HG02642 (cell line): ENCODE measurements around the gene RNF152.

Source experiments
- ATAC-seq: cut with Tn5 transposase; IDR thresholded peaks from one replicate; pipeline ENCODE4 v1.9.1; 2021; ENCODE audit warnings: mild to moderate bottlenecking; ENCODE audit not compliant: unreplicated experiment, poor library complexity

The RNF152 gene

GRCh38 chr18:61855449-61856378 lies 37.1 kb downstream of the RNF152 start:
- ATAC-seq: no peak

DNA sequence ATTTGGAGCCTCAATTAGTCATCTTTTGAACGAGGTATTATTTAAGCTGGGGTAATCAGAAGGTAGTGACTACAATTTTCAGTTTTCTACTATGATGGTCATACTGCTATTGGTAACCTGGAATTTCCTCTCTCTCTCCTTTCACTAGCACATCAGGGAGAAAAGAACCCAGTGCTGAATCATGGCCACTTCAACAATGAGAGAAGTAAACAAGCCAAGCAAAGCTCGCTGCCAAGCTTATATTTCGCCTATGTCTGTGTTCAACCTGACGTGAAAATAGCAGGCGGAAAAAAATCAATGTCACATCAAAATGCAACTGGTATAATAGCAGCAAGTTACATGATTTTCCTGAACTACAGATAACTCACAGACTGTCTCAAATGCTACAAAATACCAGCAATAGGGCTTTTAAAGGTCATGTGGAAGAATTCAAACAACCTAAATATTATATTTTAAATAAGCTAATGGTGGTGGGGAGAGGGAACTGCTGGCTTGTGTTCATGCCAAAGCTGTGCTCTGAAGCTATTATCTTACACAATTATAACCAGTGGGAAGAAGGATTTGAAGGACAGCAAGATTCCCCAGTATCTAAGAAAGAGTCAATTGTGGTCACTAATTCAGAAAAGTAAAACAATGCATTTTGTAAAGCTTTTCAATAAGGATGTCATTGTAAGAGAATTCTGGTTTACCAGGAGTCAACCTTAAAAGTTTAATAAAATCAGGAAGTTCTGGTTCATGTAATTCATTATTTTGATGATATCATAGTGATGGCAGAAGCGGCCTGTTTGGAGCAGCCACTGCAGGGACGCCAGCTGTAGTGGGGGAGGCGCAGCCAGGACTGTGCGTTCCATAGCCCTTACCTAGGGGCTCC lies 38.0 kb downstream of the RNF152 start:
- ATAC-seq: no peak

- no peak for ATAC-seq
These were observed 39.0 kb downstream of the RNF152 start for GRCh38 chr18:61853855-61854254.

GRCh38 chr18:61852496-61852895 lies 40.3 kb downstream of the RNF152 start:
- no peak for ATAC-seq

DNA sequence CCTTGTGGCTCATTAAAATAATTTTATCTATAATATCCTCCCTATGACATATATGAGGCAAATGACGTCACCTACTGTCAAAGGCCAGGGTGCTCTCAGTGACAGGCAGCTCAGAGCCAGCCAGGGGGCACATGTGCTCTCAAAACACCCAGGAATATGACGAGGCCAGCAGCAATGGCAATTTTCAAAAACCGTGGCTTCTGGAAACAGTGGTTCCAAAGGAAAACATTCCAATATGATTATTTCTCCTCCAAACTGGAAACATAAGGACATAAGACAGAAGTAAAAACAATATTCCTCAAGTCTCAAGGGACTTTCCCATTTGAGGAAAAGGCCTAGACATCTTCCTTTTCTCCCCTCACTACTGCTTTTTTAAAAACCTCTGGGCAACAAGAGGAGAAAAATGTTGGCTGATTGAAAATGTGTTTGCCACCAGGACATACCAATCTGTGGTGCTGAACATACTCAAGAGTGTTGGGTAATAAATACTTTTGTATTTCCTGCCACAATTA lies 40.8 kb downstream of the RNF152 start:
- no peak for ATAC-seq

GRCh38 chr18:61851279-61851678 lies 41.5 kb downstream of the RNF152 start:
- ATAC-seq: no peak

DNA sequence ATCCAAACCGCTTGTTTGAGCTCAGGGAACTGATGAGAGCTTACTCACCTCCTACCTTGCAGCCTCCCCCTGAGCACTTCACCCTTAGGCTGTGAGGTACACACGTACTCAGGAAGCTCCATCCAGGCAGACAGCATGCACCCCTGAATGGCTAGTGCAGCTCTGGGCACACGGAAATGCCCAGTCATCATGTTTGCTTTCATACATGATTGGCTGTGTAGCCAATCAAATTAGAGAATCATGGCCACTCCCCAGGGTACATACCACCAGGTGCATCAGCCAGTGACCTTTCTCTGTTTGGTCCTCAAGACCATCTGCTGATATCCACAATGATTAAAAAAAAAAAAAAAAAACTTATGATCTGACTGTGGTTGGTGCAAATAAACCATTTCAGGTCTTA lies 42.1 kb downstream of the RNF152 start:
- ATAC-seq: no peak

- no peak for ATAC-seq
These were observed 45.5 kb downstream of the RNF152 start for GRCh38 chr18:61847164-61847791.

DNA sequence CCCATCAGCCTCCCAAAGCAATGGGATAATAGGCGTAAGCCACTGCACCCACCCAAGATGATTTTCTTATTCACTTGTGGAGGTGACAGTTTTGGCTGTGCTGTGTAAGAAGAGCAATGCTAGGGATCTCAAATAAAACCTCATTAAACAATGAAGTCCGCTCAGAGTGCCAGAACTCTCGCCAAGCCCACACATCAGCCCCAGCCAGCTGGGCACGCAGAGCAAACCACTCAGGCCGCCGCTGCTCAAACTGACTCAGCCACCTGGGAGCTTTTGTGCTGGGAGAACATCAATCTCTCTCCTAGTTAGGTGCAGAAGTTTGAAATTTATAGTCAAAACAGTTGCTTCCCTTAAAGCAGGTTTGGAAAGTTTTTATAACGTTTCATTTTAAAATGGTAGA lies 47.6 kb downstream of the RNF152 start:
- no peak for ATAC-seq

DNA sequence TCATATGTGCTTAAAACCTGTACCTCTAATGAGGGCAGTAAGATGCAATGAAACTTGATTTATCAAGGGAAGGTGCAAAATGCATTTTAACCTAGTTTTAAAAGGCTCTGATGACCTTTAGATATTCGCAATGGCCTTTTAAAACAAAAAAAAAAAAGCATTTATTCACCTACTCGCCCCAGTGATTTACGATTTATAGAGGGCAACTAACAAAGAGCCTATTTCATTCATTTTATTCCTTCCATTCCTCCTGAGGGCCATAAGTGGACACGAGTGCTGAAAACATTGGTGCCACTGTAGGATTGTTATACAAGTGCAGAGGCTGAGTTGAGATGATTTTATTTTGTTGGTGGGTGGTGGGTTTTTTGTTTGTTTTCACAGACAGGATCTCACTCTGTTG lies 48.1 kb downstream of the RNF152 start:
- ATAC-seq: no peak

DNA sequence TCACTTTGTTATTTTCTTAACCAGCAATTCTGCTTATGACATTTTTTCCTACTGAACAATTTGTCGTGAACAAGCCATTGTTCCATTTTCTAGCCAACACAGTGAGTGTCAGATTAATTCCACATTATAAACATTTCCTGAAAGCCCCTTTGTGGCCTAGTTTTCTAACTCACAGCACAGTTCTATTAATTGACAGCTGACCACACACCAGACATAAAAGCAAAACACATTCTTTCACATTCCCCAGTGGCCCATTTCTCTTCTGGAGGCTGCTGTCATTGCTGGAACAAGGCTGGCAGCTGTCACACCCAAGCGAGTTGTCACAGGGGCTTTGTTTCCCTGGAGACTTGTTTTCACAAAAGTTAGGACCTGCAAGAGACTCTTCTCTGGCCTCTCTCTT lies 50.7 kb downstream of the RNF152 start:
- no peak for ATAC-seq

DNA sequence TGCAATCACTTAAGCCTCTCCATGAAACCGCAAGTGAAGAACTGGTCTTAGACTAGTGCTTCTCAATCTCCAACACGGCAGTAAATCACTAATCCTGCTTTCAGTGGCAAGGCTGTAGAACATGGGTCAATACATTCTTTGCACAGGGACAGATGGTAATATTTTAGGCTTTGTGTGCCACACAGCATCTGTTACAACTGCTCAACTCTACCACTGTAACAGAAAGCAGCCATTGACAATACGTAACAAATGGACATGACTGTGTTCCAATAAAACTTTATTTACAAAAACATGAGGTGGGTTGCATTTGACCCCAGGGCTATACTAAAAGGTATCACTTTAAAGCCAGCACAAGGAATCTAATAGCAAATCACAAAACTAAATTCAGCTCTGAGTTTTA lies 51.1 kb downstream of the RNF152 start:
- ATAC-seq: no peak

DNA sequence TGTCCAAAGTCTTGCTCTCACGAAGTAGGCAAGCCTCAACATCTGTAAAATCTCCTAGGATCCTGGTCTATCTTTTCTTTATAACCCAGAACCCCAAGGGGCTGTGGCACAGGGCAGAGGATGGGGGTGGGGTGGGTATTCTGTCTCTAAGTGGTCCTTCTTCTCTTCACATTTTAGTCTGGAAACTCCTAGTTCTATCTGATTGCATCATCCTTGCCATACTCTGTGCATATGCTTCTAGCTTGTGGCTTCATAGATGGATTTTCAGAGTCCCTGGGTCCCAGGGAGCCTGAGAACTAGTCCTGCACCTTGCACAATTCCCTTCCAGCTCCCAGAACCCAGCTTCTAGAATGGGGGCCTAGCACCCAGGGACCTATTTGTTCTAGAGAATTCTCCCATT lies 52.5 kb downstream of the RNF152 start:
- ATAC-seq: no peak

- no peak for ATAC-seq
These were observed 54.3 kb downstream of the RNF152 start for GRCh38 chr18:61838521-61838920.

GRCh38 chr18:61833978-61834377 lies 58.8 kb downstream of the RNF152 start:
- ATAC-seq: no peak

DNA sequence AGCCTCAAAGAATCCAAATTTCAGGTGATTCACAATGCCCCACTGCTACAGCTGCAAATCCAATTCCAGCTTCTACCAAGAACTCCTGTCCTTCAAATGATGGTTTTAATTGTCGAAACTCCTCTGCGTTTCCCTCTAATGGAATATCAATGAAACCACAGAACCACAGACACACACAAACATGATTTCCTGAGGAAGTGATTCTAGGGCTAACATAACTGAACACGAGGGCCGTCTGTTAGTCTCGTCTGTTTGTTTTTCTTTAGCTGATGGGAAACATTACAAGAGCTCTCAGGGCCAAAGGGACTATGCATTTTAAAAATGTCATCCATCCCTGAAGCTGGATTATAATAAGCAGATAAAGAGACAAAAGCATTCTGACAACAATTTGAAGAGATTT lies 59.4 kb downstream of the RNF152 start:
- ATAC-seq: no peak

- no peak for ATAC-seq
These were observed 59.9 kb downstream of the RNF152 start for GRCh38 chr18:61832858-61833257.

DNA sequence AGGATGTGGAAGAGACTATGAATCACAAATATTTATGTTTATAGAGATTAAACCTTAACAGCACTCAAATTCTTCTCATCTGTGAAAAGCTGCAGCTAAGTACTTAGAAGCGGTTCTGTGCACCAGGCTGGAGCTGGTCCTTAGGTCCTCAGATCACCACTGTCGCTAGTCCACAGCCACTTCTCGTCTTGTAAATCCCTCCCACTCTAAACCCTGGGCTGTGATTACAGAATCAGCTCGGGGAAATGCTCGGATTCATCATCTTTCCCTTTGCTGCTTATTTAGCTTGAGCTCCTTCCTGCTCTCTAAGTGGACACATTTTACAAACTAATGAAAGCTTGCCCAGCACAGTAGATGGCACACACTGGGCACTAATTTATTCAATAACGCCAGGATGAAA lies 61.7 kb downstream of the RNF152 start:
- no peak for ATAC-seq

GRCh38 chr18:61829108-61829507 lies 63.7 kb downstream of the RNF152 start:
- no peak for ATAC-seq

GRCh38 chr18:61827591-61827990 lies 65.2 kb downstream of the RNF152 start:
- no peak for ATAC-seq

DNA sequence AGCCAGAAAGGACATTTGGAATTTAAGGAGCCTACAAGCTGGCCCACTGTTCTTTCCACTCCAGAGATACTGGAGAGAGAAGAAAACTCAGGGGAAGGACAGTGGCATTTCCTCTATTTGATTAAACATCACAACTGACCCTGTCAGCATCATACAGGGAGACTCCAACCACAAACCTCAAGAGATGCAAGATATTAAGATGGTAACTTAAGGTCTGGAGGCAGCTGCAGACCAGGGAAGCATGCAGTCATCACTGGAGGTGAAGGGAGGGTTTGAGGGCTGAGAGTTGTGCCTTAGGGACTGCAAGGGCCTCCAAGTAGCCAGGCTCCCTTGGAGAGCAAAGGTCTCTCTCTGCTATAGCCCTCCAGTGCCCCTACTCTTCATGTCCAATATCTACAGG lies 67.4 kb downstream of the RNF152 start:
- ATAC-seq: no peak
